ENCODE results near the gene PTPRE.

PTPRE gene

GRCh38 chr10:127906548-127907377, at the start of gene PTPRE:
Gene PTPRE (plus strand): TSS chr10:127907103. CDS start chr10:128040882, 133,779 bp downstream.
- DNase-seq, result peak; percentile 33 to 53

GRCh38 chr10:127860592-127860991, 46.3 kb upstream of the PTPRE start:
- TF ChIP-seq POLR2A (IDR thresholded peaks at IDR 0.05; ENCODE audit: low read length) (no peak), GATA1 (IDR thresholded peaks at IDR 0.05; ENCODE audit: low read depth, low read length) (no peak)
- DNase-seq, result no peak

More at GRCh38 chr10:127906548-127907377, at the start of gene PTPRE:
- TF ChIP-seq POLR2A (IDR thresholded peaks at IDR 0.05; ENCODE audit: low read length) (no peak), GATA1 (IDR thresholded peaks at IDR 0.05; ENCODE audit: low read depth, low read length) (no peak)

DNA sequence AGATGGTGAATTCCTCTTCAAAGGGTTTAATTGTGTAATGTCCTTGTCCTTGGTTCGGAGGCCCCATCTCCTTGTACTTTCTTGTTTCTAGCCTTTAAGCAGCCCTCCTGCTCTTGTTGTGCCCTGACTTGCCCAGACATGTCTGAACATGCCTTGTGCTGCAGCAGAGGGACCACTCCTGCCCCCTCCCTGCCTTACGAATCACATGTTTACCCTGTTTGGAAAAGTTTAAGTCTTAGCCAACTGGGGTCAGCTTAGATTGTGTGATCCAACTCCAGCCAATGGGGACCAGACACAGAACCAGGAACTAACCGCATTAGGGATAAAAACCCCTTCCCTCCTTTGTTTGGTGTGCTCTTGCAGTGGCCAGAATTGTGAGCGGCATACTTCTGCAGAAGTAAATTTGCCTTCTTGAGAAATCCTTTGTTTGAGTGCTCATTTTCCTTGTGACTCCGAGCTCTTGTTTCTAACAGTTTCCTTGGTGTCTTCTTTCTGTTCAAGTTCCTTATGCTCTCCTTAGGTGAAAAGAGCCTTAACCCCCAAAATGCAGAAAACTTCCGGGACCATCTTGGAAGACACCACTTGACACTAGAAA, 43.6 kb upstream of the PTPRE start:
- TF ChIP-seq POLR2A (IDR thresholded peaks at IDR 0.05; ENCODE audit: low read length), result no peak
- TF ChIP-seq GATA1 (IDR thresholded peaks at IDR 0.05; ENCODE audit: low read depth, low read length), result no peak
- peak in 1 of 2 experiments; percentile 15 for DNase-seq

- TF ChIP-seq POLR2A (IDR thresholded peaks at IDR 0.05; ENCODE audit: low read length) (no peak), GATA1 (IDR thresholded peaks at IDR 0.05; ENCODE audit: low read depth, low read length) (no peak)
- no peak for DNase-seq
Observed at GRCh38 chr10:127866276-127867013, 40.5 kb upstream of the PTPRE start.

DNA sequence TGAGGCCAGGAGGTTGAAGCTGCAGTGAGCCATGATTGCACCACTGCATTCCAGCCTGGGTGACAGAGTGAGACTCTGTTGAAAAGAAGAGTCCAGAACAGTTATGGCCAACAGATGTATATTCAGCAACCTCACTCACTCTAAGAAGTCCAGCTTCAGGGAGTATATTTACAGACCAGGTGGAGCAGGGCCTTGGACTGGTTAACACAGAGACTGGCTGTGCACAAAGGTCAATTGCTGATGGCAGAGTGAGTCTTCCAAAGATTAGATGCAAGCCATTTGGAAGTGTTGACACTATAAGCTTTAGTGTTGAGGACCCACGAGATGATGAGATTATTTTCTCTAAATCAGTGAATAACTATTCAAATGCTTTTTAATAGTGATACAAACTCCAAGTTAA, 39.1 kb upstream of the PTPRE start:
- no peak for TF ChIP-seq POLR2A (IDR thresholded peaks at IDR 0.05; ENCODE audit: low read length)
- no peak for TF ChIP-seq GATA1 (IDR thresholded peaks at IDR 0.05; ENCODE audit: low read depth, low read length)
- no peak for DNase-seq

GRCh38 chr10:127869329-127869728, 37.6 kb upstream of the PTPRE start:
- TF ChIP-seq POLR2A (IDR thresholded peaks at IDR 0.05; ENCODE audit: low read length) (no peak), GATA1 (IDR thresholded peaks at IDR 0.05; ENCODE audit: low read depth, low read length) (no peak)
- DNase-seq, result no peak

- DNase-seq, result no peak
- TF ChIP-seq POLR2A (IDR thresholded peaks at IDR 0.05; ENCODE audit: low read length) (no peak), GATA1 (IDR thresholded peaks at IDR 0.05; ENCODE audit: low read depth, low read length) (no peak)
Observed at GRCh38 chr10:127871631-127872010, 35.3 kb upstream of the PTPRE start.

GRCh38 chr10:127872011-127872761, 34.7 kb upstream of the PTPRE start:
- no peak for TF ChIP-seq POLR2A (IDR thresholded peaks at IDR 0.05; ENCODE audit: low read length)
- TF ChIP-seq GATA1 (IDR thresholded peaks at IDR 0.05; ENCODE audit: low read depth, low read length), result no peak
- DNase-seq, result no peak

DNA sequence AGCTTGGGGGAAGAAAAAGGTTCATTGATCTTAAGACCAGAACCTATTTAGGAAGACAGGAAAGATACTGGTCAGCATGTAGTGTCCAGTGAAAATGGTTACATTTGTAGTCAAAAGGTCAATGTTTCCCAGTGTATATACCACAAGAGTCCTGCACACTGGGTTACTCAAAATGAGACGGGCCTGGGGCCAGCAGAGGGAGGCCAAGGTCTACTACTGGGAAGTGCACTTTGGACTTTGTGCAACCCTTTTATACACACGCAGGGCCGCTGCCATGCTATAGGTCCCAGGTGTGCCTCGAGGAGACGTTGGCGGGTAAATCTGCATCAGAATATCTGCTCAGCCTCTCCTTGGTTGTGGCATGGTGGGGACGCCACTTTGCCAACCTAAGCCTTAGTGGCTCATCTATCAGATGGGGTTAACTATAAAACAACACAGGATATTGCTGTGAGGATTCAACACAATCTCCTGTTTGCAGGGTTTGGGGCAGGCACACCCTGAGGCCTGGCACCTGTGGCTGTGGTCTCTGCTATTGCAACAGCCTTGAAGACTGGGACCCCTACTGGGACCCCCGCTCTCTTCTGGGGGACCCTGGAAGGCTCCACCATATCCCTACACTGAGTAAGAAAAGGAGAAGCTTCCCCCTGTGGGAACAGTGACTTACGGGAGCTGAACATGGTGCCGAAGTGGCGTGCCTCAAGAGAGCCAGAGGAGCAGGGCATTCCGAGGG, 33.9 kb upstream of the PTPRE start:
- TF ChIP-seq GATA1 (IDR thresholded peaks at IDR 0.05; ENCODE audit: low read depth, low read length), result no peak
- TF ChIP-seq POLR2A (IDR thresholded peaks at IDR 0.05; ENCODE audit: low read length), result no peak
- DNase-seq, result no peak

DNA sequence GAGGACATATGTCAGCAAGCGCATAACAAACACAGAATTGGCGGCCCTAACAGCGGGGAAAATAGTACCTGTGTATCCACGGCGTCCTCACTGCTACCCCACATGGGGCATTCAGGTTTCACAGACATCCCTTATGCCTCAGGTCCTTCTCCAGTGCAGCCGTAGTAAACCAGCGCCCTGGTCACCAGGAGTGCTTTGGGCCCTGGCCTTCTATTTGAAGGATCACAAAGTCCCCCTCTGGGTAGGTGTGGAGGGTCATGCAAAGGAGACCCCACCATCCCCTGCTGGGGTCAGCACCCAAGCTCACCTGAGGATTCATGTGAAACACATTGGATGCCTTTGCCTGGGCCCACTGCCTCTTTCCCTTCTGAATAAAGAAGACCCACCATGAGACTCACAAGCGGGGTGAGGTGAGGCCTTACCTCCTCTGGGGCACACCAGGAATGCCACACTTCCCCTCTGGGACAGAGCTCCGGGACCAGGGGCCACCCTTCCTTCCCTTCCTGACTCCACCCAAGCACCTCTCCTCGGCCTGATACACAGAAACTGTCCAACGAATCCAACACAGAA, 32.9 kb upstream of the PTPRE start:
- DNase-seq, result no peak
- no peak for TF ChIP-seq GATA1 (IDR thresholded peaks at IDR 0.05; ENCODE audit: low read depth, low read length)
- TF ChIP-seq POLR2A (IDR thresholded peaks at IDR 0.05; ENCODE audit: low read length), result no peak

GRCh38 chr10:127874671-127875448, 32.0 kb upstream of the PTPRE start:
- DNase-seq, result no peak
- TF ChIP-seq POLR2A (IDR thresholded peaks at IDR 0.05; ENCODE audit: low read length) (no peak), GATA1 (IDR thresholded peaks at IDR 0.05; ENCODE audit: low read depth, low read length) (no peak)

GRCh38 chr10:127875449-127875765, 31.5 kb upstream of the PTPRE start:
- no peak for DNase-seq
- TF ChIP-seq GATA1 (IDR thresholded peaks at IDR 0.05; ENCODE audit: low read depth, low read length) (no peak), POLR2A (IDR thresholded peaks at IDR 0.05; ENCODE audit: low read length) (no peak)

All from erythroblast (primary cell).